Mucosa of rectum (tissue), 2 donors: ENCODE measurements around the gene EGF.

Experiments
- H3K27ac ChIP-seq, 2 donors: one replicate each; pipeline ENCODE4 v1.7.0; 2013; ENCODE audit warnings: inconsistent platforms in 2 of 2, low read depth in 2 of 2, low read length in 2 of 2
- H3K27me3 ChIP-seq, 2 donors: one replicate each; pipeline ENCODE4 v1.7.0; 2013; ENCODE audit warnings: low read length in 2 of 2; ENCODE audit not compliant: control insufficient read depth in 2 of 2, insufficient read depth in 2 of 2
- H3K36me3 ChIP-seq, 2 donors: one replicate each; pipeline ENCODE4 v1.7.0; 2013; ENCODE audit warnings: low read length in 2 of 2; ENCODE audit not compliant: control insufficient read depth in 2 of 2, insufficient read depth in 2 of 2
- H3K4me1 ChIP-seq, 2 donors: one replicate each; pipeline ENCODE4 v1.7.0; 2013; ENCODE audit warnings: low read length in 2 of 2, mild to moderate bottlenecking in 1 of 2; ENCODE audit not compliant: control insufficient read depth in 2 of 2, insufficient read depth in 2 of 2
- H3K4me3 ChIP-seq, 2 donors: one replicate each; pipeline ENCODE4 v1.7.0; 2013; ENCODE audit warnings: low read length in 2 of 2
- H3K9ac ChIP-seq, 2 donors: one replicate each; pipeline ENCODE4 v1.7.0; 2013; ENCODE audit warnings: low read length in 2 of 2, low read depth in 1 of 2, mild to moderate bottlenecking in 1 of 2
- H3K9me3 ChIP-seq, 2 donors: one replicate each; pipeline ENCODE4 v1.7.0; 2013; ENCODE audit warnings: low read length in 2 of 2; ENCODE audit not compliant: control insufficient read depth in 2 of 2
- donor health status: healthy.
- donor health status: Normal muscosa, but diverticular disease.

The EGF gene

DNA sequence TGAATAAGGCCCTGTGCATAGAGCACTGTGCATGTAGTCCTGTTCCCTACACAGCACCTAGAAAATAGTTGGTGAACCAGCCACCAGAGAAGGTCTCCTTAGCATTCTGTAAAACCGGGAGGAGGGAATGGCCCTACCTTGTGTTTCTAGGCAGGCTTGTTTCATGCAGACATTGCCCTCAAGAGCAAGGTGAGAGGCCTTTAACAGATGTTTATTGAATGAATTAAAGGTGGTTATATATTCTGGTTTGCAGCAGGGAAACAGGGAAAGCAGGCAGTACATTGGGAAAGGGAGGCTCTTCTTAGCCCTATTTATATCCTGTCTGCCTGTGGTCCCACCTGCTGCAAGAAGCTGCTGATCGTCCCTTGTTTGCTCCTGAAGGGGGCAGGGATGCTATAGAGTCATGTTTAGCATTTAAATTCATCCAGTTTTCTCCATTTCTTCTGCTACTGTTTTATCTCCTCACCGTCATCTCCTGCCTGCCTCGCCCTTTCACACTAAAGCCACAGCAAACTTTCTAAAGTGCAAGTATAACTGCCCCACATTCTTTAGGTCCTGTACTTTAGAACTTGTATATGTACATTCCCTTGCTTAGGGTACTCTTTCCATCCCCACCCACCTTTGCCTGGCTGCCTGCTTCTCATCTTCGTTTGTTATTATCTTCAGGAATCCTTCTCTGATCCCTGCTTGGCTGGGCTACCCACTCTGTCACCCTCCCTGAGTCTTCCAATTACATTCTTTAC is 60.3 kb downstream of the EGF start:
- Histone ChIP-seq H3K4me3 (peak overlapping the region in 1 of 2 donors; percentile 46), H3K9me3 (no peaks in the 10 kb centered on the region), H3K9ac (peak overlapping the region in 1 of 2 donors; percentile 21), H3K36me3 (no peaks in the 10 kb centered on the region), H3K27me3 (no peaks in the 10 kb centered on the region), H3K27ac (peak overlapping the region; percentile 67 to 78), H3K4me1 (peaks cover 16 to 17% of the 10 kb centered on the region in 2 donors)

- Histone ChIP-seq H3K9me3 (no peaks in the 10 kb centered on the region), H3K9ac (peak overlapping the region in 1 of 2 donors; percentile 16), H3K36me3 (no peaks in the 10 kb centered on the region), H3K4me3 (peak overlapping the region in 1 of 2 donors; percentile 46), H3K27ac (peak overlapping the region; percentile 67 to 78), H3K27me3 (no peaks in the 10 kb centered on the region), H3K4me1 (peaks cover 13% of the 10 kb centered on the region in 2 donors)
Observed at GRCh38 chr4:109973529-109973905, 60.8 kb downstream of the EGF start.

DNA sequence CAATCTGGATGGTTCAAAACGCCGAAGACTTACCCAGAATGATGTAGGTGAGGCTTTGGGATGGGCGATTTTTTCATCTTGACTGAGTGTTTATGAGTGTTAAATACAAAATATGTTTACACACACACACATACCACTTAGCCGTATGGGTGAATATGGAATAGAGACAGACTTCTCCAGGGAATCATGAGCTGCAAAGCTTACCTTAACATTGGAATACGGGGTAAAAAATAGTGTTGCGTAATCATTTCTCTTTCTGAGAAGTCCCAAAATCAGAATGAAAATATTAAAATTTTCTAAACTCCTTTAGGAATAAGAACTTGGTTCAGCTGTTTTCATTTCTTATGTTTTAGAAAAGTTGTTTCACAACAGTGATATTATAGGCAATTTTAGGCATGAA is 63.5 kb downstream of the EGF start:
- H3K27ac ChIP-seq, result no peak overlapping the region
- no peaks in the 10 kb centered on the region for H3K9me3 ChIP-seq
- H3K4me1 ChIP-seq, result peaks cover 8 to 12% of the 10 kb centered on the region in 2 donors
- H3K9ac ChIP-seq, result no peak overlapping the region
- no peaks in the 10 kb centered on the region for H3K27me3 ChIP-seq
- no peak overlapping the region for H3K4me3 ChIP-seq
- no peaks in the 10 kb centered on the region for H3K36me3 ChIP-seq

GRCh38 chr4:109977854-109978501 is 65.3 kb downstream of the EGF start:
- Histone ChIP-seq H3K9ac (no peak overlapping the region), H3K27ac (no peak overlapping the region), H3K4me3 (no peak overlapping the region), H3K27me3 (no peaks in the 10 kb centered on the region), H3K4me1 (peaks cover 3 to 5% of the 10 kb centered on the region in 2 donors), H3K36me3 (no peaks in the 10 kb centered on the region), H3K9me3 (no peaks in the 10 kb centered on the region)

DNA sequence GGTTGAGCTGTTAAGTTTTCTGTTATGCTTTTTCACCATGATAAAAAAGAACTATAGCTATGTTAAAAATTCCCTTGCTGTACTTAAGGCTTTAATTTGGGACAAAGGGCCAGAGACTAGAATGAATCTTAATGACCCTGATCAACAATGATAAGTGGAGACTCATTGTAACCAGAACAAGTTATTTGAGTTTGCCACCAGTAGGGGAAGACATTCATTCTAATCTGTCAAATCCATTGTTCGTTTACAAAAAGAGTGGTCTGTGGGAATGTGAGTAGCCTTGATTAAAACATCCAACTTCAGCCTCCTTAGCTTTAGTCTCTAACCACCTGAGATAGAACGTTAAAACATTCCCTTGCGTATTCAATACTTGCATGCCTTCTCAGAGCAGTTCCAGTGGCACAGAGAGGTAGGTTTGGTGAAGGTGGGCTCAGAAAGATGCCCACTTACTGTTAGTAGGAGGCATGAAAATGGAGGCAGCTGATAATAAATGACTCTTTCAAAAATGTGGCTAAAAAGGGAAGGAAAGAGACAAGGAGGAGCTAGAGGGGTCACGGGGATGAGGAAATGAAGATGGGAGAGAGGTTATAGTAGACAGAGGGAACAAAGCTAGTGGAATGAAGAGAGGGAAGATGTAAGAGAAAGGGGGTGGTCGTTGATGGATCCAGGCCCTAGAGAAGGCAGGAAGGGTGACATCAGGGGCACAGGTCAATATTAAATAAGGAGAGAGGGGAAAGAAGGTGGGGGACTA is 66.2 kb downstream of the EGF start:
- Histone ChIP-seq H3K9me3 (no peaks in the 10 kb centered on the region), H3K27ac (no peak overlapping the region), H3K9ac (no peak overlapping the region), H3K4me1 (no peaks in the 10 kb centered on the region), H3K36me3 (no peaks in the 10 kb centered on the region), H3K4me3 (no peak overlapping the region), H3K27me3 (no peaks in the 10 kb centered on the region)

DNA sequence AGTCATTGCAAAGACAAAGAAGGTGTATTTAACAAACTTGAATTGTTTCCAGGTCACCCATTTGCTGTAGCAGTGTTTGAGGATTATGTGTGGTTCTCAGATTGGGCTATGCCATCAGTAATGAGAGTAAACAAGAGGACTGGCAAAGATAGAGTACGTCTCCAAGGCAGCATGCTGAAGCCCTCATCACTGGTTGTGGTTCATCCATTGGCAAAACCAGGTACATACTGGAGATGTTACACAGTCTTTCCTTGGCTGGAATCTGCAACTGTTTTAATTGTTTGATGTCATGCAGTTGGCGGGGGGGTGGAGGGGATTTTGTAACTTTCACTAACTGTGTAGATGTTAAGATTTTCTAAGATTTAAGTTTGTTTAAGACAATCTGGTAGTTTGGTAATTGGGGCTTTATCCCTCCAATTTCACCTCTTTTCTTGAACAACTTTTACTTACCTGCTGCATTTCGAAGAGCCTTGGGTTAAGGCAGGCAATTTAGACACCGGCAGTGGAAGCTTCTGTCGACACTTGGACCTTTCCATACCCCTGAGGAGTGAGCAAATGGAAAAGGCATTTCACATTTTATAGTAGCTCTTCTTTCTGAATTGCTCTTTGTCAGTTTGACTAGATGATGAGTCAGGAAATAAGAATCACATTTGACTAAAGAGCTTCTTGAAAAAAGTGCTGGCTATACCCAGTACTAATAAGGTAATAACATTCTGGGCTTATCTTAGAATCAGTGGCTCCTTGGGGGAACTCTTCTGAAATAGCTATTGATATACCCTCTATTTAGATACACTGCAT is 67.4 kb downstream of the EGF start:
- H3K27ac ChIP-seq, result no peak overlapping the region
- H3K36me3 ChIP-seq, result no peaks in the 10 kb centered on the region
- H3K9me3 ChIP-seq, result no peaks in the 10 kb centered on the region
- no peak overlapping the region for H3K4me3 ChIP-seq
- no peaks in the 10 kb centered on the region for H3K27me3 ChIP-seq
- no peaks in the 10 kb centered on the region for H3K4me1 ChIP-seq
- H3K9ac ChIP-seq, result no peak overlapping the region

DNA sequence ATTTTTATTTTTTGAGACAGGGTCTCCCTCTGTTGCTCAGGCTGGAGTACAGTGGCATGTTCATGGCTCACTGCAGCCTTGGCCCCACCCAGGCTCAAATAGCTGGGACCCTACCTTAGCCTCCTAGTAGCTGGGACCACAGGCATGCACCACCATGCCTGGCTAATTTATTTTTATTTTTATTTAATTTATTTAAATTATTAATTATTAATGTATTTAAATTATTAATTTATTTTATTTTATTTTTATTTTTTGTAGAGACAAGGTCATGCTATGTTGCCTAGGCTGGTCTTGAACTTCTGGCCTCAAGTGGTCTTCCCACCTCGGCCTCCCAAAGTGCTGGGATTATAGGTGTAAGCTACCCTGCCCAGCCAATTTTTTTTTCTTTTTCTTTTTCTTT is 69.3 kb downstream of the EGF start:
- Histone ChIP-seq H3K36me3 (no peaks in the 10 kb centered on the region), H3K9ac (no peak overlapping the region), H3K4me3 (no peak overlapping the region), H3K9me3 (no peaks in the 10 kb centered on the region), H3K27ac (no peak overlapping the region), H3K4me1 (no peaks in the 10 kb centered on the region), H3K27me3 (no peaks in the 10 kb centered on the region)

GRCh38 chr4:109982521-109982920 is 69.8 kb downstream of the EGF start:
- Histone ChIP-seq H3K4me3 (no peak overlapping the region), H3K4me1 (no peaks in the 10 kb centered on the region), H3K27ac (no peak overlapping the region), H3K27me3 (no peaks in the 10 kb centered on the region), H3K36me3 (no peaks in the 10 kb centered on the region), H3K9ac (no peak overlapping the region), H3K9me3 (no peaks in the 10 kb centered on the region)

DNA sequence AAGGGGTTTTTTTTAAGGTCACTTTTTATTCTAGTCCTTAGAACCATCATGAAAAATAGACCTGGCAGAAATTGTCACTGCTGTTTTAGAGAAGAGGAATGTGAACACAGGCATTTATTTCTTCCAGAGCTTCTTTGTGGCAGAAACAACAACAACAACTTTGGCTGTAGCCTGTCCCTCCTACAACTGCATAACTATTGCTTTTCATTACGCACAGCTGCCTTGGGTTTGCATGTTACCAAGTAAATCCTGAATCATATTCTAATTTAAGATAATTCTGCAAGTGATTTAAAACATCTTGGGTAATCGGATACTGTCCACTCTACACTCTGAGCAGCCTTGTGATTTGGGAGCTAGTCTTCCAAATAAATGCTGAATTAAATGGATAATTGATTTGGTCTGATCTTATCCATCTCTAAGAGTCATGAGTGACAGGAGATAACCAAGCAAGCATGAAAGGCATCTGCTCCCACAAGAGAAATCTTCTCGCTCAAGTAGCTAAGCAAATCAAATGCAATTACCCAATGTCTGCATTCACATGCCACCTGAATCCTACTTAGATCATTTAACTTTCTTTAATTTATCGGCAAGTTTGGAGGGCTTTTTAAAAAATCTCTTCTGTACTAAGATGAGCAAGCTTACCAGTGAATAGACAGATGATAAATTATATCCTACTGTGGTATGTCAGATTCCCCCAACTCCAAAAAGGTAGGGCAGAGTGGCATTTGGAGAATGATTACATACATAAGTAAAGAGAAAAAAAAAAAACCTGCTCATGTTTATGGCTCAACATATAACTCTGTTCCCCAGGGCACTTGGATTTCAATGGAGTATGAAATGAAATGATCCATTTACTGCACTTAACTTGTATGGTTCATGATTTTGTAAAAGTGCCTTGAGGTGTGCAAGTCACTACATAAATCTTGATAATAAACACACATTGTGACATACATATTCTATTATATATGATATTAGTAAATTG is 73.6 kb downstream of the EGF start:
- Histone ChIP-seq H3K9me3 (no peaks in the 10 kb centered on the region), H3K27me3 (no peaks in the 10 kb centered on the region), H3K4me1 (no peaks in the 10 kb centered on the region), H3K36me3 (no peaks in the 10 kb centered on the region), H3K27ac (no peak overlapping the region), H3K4me3 (no peak overlapping the region), H3K9ac (no peak overlapping the region)
